Measurements from ENCODE around the gene NECAB2.
"Not testable (repeated sequence)": the region's sequence is repeated elsewhere in the genome, so short reads cannot be mapped to it uniquely, and the experiment has no call there.

NECAB2 gene

GRCh38 chr16:83936581-83937165, 31.4 kb upstream of the NECAB2 start:
- no peak for DNase-seq

DNA sequence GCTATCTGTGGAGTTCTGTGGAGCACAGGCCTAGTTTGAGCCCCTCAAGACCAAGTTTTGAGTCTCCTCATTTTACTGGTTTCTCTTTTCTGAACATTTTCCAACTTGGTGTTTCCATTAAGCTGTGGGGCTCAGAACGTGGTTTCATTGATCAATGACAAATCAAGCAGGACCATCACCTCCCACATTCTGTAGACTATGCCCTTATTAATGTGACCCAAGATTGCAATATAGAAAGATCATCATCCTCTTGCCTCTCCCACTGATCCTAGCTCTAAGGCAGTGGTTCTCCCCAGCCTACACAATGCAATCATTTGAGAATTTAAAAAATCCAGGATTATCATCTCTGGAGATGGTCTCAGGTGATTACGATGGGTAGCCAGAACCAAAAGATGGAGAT, 30.8 kb upstream of the NECAB2 start:
- DNase-seq = no peak

DNA sequence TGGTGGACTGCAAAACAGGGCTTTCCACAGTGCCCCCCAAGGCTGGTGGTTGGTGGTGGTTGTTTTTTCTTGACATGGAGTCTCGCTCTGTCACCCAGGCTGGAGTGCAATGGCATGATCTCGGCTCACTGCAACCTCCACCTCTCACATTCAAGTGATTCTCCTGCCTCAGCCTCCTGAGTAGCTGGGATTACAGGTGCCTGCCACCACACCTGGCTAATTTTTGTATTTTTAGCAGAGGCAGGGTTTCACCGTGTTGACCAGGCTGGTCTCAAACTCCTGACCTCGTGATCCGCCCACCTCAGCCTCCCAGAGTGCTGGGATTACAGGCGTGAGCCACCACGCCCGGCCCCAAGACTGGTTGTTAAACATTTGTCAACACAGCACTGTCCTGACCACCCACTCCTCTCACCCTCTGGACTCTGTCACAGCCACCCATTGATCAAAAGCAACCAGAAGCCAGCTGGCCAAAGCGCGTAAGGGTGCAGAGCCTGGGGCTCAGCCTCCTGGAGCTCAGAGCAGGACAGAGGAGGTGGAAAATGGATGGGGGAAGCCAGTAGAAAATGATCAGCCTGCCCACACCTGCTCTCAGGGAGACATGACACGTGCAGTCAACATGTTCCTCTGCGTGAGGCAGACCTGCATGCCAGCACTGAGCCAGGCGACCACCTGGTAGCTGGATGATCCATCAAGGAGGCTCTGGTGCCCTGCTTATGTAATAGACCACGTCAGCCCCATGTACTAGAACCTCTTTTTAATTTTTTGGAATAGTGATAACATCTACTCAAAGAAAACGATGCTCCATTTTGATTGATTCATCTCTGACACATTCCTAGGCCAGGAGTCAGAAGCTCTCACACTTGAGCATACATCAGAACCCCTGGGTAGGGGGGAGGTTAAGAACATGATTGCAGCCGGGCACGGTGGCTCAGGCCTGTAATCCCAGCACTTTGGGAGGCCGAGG, 29.8 kb upstream of the NECAB2 start:
- DNase-seq = no peak

DNA sequence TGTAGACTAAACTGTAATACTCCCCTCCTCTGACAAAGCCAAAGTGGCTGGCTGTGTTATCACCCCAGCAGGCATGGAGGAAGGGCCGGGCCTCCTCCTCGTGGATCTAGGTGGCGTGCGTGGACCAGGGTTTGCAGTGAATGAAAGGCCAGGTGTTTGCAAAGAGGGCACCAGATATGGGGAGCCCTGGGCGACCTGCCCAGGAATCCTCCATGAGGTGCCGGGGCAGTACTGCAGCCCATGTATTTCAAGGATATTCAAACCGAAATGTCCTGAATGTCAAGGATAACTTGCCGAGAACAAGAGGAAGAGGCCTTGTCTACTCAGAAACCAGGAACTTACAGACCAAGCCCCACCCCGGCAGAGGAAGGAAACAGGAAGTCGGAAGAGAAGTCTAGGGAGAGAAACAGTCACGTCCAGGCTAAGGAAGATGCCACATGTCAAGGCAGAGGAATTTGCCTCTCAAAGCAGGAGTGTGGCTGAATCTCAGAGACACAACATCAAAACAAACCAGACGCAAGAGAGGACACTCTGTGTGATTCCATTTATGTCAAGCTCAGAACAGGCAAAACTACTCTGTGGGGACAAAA, 28.7 kb upstream of the NECAB2 start:
- DNase-seq = no peak

DNA sequence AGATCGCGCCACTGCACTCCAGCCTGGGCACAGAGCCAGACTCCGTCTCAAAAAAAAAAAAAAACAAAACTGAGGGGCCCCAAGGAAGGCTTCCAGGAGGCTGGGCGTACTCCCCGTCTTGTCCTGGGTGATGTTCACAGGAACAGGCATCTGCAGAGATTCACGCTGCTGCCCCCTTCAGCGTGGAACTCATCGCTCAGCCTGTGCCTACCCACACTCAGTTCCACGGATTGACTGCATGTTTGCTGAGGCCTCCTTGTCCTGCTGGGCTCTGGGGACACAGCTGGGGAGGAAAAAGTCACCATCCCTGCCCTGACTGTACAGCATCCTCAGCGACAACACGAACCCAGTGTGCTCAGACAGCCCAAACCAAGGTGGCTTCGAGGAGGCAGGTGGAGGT, 27.9 kb upstream of the NECAB2 start:
- DNase-seq = no peak

GRCh38 chr16:83940630-83941378, 27.2 kb upstream of the NECAB2 start:
- DNase-seq = no peak

DNA sequence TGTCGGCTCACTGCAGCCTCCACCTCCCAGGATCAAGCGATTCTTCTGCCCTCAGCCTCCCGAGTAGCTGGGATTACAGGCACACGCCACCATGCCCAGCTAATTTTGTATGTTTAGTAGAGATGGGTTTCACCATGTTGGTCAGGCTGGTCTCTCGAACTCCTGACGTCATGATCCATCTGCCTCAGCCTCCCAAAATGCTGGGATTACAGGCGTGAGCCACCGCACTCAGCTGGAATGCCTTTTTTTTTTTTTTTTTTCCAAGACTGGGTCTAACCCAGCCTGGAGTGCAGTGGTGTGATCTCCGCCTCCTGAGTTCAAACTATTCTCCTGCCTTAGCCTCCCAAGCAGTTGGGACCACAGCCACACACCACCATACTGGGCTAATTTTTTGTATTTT, 26.5 kb upstream of the NECAB2 start:
- DNase-seq = not testable (repeated sequence)

DNA sequence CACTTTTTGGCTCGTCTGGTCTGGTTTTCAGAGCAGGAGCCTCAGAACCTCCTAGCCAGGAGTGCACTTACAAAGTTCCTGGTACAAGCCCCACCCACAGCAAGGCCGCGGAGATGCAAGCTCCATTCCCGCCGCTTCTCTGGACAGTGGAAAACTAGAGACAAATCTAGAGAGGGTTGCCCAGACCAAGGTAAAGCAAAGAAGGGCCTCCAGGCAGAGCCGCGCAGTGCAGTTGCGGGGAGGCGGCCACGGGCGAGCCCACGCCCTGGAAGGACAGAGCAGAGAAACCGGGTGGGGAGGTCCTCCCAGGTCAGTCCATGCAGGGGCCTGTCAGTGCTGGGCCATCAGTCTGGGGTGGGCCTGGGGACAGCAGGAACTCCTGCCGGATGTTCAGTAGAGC, 26.0 kb upstream of the NECAB2 start:
- no peak for DNase-seq

- DNase-seq = no peak
Observed at GRCh38 chr16:83942815-83943515, 25.1 kb upstream of the NECAB2 start.

DNA sequence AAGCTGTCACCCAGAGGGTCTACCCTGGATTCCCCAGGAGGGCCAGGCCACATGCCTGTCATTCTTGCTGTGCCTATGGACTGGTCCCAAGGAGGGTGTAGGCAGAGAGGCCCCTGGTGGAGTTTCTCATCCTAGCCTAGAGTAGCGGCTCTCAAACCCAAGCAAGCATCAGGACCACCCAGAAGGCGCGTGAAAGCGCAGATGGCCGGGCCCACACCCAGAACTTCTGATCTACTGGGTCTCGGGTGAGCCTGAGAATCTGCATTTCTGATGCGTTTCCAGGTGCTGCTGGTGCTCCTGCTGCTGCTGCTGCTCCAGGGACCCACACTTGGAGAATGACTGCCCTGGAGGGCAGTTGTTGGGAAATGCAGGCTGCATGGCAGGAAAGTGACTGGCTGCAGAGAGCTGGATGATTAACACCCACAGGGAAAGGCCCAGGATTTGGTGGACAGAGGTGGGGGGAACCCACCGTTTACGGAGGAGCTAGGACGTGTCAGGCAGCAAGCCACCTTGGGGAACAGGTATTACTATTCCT, 24.5 kb upstream of the NECAB2 start:
- no peak for DNase-seq

DNA sequence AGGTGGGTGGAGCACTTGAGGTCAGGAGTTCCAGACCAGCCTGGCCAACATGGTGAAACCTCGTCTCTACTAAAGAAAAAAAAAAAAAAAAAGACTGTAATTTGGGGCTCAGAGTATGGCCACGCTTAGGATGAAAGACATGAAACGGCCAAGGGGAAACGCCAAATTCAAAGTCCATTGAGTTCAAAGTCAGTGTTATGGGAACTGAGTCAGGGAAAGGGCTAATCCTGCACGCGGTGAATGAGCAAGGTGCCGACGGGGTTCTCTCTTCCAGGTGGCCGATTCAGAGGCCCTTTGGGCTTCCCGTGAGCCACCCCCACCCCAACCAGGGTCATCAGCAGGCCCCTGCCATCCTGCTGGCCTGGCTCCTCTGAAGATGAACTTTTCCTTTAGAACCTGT, 22.5 kb upstream of the NECAB2 start:
- no peak for DNase-seq

DNA sequence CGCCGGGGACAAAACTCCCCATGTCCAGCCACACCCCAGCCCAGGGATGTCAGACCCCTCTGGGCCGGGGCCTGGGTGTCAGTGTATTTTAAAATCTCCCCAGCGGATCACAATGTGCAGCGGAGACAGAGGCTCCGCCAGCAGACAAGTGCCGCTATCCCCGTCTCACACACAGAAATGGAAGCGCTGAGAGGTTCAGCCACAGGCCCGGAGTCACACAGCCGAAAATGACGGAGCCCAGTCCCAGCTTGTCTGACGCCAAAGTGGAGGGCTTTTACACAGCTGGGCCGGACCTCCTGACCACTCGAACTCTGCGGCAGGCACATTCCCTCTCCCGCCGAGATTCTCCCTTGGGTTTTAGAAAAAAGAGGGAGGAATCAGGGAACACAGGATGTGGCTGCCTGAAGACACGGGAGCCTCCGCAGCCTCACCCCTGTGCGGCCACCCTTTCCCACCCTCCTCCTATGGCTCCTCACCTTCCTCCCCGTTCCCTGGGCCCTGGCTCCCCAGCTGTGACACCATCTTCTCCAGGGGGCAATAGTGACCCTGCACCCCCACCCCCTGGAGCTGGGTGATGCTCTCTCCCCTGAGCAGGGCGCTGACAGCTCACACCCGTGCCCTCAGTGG, 21.8 kb upstream of the NECAB2 start:
- DNase-seq = no peak

DNA sequence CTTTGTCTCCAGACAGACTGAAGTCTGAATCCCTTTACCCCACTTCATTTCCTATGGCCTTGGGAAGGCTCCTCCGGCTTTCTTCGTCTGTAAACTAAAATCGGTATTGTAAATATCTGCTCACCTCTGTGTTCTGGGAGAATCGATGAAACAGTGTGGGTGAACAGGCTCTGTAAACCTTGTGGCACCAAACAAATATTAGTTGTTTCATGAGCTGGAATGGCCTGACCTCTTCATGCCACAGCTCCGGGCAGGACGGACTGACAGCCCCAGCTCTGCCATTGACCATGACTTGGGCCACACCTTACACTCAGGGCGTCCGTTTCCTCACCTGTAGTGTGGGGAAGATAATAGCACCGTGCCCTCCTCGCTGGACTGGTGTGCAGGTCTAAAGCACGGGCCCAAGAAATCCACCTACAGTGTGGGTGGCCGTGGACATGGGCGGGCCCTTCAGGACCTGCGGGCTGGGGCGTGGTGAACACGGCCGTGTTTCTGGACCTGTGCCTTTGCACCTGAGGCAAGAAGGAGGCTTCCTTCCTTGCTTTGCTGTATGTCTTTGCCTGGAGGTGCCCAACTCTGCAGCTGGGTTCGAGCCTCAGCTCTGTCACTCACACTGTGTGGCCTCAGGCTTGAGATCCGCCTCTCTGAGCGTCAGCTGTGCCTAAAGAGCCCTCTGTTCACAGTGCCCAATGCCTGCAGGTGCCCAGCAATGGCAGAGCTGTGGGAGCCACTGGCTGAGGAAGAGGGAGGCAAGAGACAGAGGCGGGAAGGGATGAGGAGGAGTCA, 21.1 kb upstream of the NECAB2 start:
- no peak for DNase-seq

GRCh38 chr16:83947642-83948234, 20.3 kb upstream of the NECAB2 start:
- DNase-seq = no peak

GRCh38 chr16:83948914-83949723, 18.9 kb upstream of the NECAB2 start:
- no peak for DNase-seq

GRCh38 chr16:83949724-83950001, 18.4 kb upstream of the NECAB2 start:
- no peak for DNase-seq

- not testable (repeated sequence) for DNase-seq
Observed at GRCh38 chr16:83950862-83951399, 17.1 kb upstream of the NECAB2 start.

- no peak for DNase-seq
Observed at GRCh38 chr16:83951544-83951943, 16.5 kb upstream of the NECAB2 start.

DNA sequence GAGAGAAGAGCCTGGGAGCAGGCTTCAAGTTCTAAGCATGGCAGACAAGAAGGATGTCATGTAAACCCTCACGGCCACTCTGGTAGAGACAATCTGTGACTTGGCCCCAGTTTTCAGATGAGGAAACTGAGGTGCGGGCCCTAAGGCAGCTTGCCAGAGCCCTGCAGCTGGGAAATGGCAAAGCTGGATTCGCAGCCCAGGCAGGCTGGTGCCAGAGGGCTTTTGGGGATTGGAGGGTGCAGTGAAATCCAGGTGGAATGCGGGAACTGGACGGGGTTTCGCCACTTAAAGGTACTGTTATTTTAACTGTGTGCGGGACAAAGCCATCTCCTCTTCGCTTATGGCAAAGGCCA, 15.5 kb upstream of the NECAB2 start:
- DNase-seq = no peak
